Measurements from ENCODE around the gene TACR2. TPM values are rescaled to one million over a fixed set of nuclear protein-coding genes. Genes with fewer than 3 reads are reported as not detected.

Gene TACR2
- polyA plus RNA-seq, 3 donors: 0.19 to 0.23 (median 0.20) TPM

- Histone ChIP-seq H4K20me1 (ENCODE audit: insufficient read depth, low read length) (no peaks in the 10 kb centered on the region), H3K9ac (ENCODE audit: insufficient read depth, low read length, poor library complexity, severe bottlenecking) (no peak overlapping the region), H3K79me2 (ENCODE audit: insufficient read depth, low read length) (no peaks in the 10 kb centered on the region), H2AFZ (ENCODE audit: insufficient read depth, low read depth, low read length, poor library complexity, severe bottlenecking) (no peak overlapping the region), H3K36me3 (replicated peaks in 1 of 2; ENCODE audit: control insufficient read depth in 1 of 2, insufficient read depth in 2 of 2, low read length in 2 of 2) (no peaks in the 10 kb centered on the region), H3K27me3 (ENCODE audit: control insufficient read depth in 2 of 2, insufficient read depth in 2 of 2, low read length in 2 of 2) (no peaks in the 10 kb centered on the region), H3K27ac (ENCODE audit: low read depth in 1 of 2, low read length in 2 of 2) (no peak overlapping the region), H3K4me2 (replicated peaks; ENCODE audit: extremely low read depth, low read length, poor library complexity, severe bottlenecking) (no peak overlapping the region), H3K9me3 (replicated peaks in 1 of 2; ENCODE audit: control insufficient read depth in 1 of 2, insufficient read depth in 1 of 2, low read length in 2 of 2) (no peaks in the 10 kb centered on the region), H3K4me3 (replicated peaks in 1 of 3; ENCODE audit: low read depth in 2 of 3, low read length in 3 of 3) (no peak overlapping the region), H3K4me1 (ENCODE audit: control insufficient read depth in 1 of 2, insufficient read depth in 2 of 2, low read length in 2 of 2) (peaks cover 23 to 24% of the 10 kb centered on the region in 2 donors)
- H3K27me3 Mint-ChIP-seq (ENCODE audit: low read depth in 3 of 3): peaks cover 0 to 9% (median 5%) of the 10 kb centered on the region in 3 donors
- WGBS (ENCODE audit: insufficient coverage): no CpG with 5 or more reads among the region's 1 CpG
- peaks cover 0 to 3% (median 0%) of the 10 kb centered on the region in 7 donors for H3K9me3 Mint-ChIP-seq
- TF ChIP-seq CTCF (IDR thresholded peaks at IDR 0.05): no peak
- H3K36me3 Mint-ChIP-seq: no peaks in the 10 kb centered on the region
- H3K4me1 Mint-ChIP-seq: peaks cover 26% of the 10 kb centered on the region
- intact Hi-C loops (cut with micrococcal nuclease): no loop called here
- no peak for DNase-seq
- H3K27ac Mint-ChIP-seq: no peak overlapping the region
- no peak overlapping the region for H3K4me3 Mint-ChIP-seq
Observed at GRCh38 chr10:69443354-69443753, 26.6 kb upstream of the TACR2 start.

GRCh38 chr10:69439813-69440506 lies 23.2 kb upstream of the TACR2 start:
- no peaks in the 10 kb centered on the region for H3K79me2 ChIP-seq (ENCODE audit: insufficient read depth, low read length)
- TF ChIP-seq CTCF (IDR thresholded peaks at IDR 0.05): no peak
- H3K9me3 Mint-ChIP-seq: peaks cover 0 to 3% (median 0%) of the 10 kb centered on the region in 7 donors
- intact Hi-C loops (cut with micrococcal nuclease): no loop called here
- H3K4me3 Mint-ChIP-seq: peak overlapping the region; percentile 45 to 64
- H2AFZ ChIP-seq (ENCODE audit: insufficient read depth, low read depth, low read length, poor library complexity, severe bottlenecking): no peak overlapping the region
- no CpG with 5 or more reads among the region's 5 CpGs for WGBS (ENCODE audit: insufficient coverage)
- no peaks in the 10 kb centered on the region for H3K36me3 Mint-ChIP-seq
- peak overlapping the region in 5 of 7 donors; percentile 13 to 91 (median 32) for H3K27ac Mint-ChIP-seq
- peaks cover 0 to 9% (median 4%) of the 10 kb centered on the region in 3 donors for H3K27me3 Mint-ChIP-seq (ENCODE audit: low read depth in 3 of 3)
- H3K4me1 Mint-ChIP-seq: peaks cover 24% of the 10 kb centered on the region
- peak overlapping the region in 1 of 3 experiments; percentile 32 for H3K4me3 ChIP-seq (replicated peaks in 1 of 3; ENCODE audit: low read depth in 2 of 3, low read length in 3 of 3)
- peak overlapping the region; percentile 34 for H3K4me2 ChIP-seq (replicated peaks; ENCODE audit: extremely low read depth, low read length, poor library complexity, severe bottlenecking)
- H3K27ac ChIP-seq (ENCODE audit: low read depth in 1 of 2, low read length in 2 of 2): no peak overlapping the region
- H3K27me3 ChIP-seq (ENCODE audit: control insufficient read depth in 2 of 2, insufficient read depth in 2 of 2, low read length in 2 of 2): no peaks in the 10 kb centered on the region
- H3K36me3 ChIP-seq (replicated peaks in 1 of 2; ENCODE audit: control insufficient read depth in 1 of 2, insufficient read depth in 2 of 2, low read length in 2 of 2): no peaks in the 10 kb centered on the region
- H4K20me1 ChIP-seq (ENCODE audit: insufficient read depth, low read length): no peaks in the 10 kb centered on the region
- peaks cover 0 to 3% of the 10 kb centered on the region in 2 donors for H3K9me3 ChIP-seq (replicated peaks in 1 of 2; ENCODE audit: control insufficient read depth in 1 of 2, insufficient read depth in 1 of 2, low read length in 2 of 2)
- H3K9ac ChIP-seq (ENCODE audit: insufficient read depth, low read length, poor library complexity, severe bottlenecking): no peak overlapping the region
- peak; percentile 47 to 56 (median 48) for DNase-seq
- peaks cover 26 to 28% of the 10 kb centered on the region in 2 donors for H3K4me1 ChIP-seq (ENCODE audit: control insufficient read depth in 1 of 2, insufficient read depth in 2 of 2, low read length in 2 of 2)
